Measurements from ENCODE around the gene NCAN. TPM values are rescaled to one million over a fixed set of nuclear protein-coding genes. Genes with fewer than 3 reads are reported as not detected.

Gene NCAN
- total RNA-seq, 3 donors from 2014 or later = not detected

GRCh38 chr19:19259741-19260140 is 48.0 kb downstream of the NCAN start:
- DNase-seq (ENCODE audit: low spot score in 2 of 2) = no peak
- intact Hi-C loops (cut with DNase I; ENCODE audit: low total_unique reads) = no loop called here
- Histone ChIP-seq H3K4me1 (no peaks in the 10 kb centered on the region), H3K4me3 (no peak overlapping the region), H3K9me3 (peaks cover 0 to 7% of the 10 kb centered on the region in 2 donors), H3K27me3 (peaks cover 3 to 34% of the 10 kb centered on the region in 2 donors), H3K27ac (no peak overlapping the region), H3K36me3 (no peaks in the 10 kb centered on the region)
- TF ChIP-seq CTCF (IDR thresholded peaks at IDR 0.05) (no peak), POLR2A (IDR thresholded peaks at IDR 0.05) (no peak), POLR2AphosphoS5 (IDR thresholded peaks at IDR 0.05) (no peak)

GRCh38 chr19:19260417-19261214 is 48.9 kb downstream of the NCAN start:
- intact Hi-C loops (cut with DNase I; ENCODE audit: low total_unique reads) = no loop called here
- Histone ChIP-seq H3K4me3 (peak overlapping the region in 2 of 3 donors; percentile 50 to 64), H3K4me1 (no peaks in the 10 kb centered on the region), H3K27me3 (peaks cover 3 to 32% of the 10 kb centered on the region in 2 donors), H3K27ac (no peak overlapping the region), H3K36me3 (no peaks in the 10 kb centered on the region), H3K9me3 (peaks cover 0 to 7% of the 10 kb centered on the region in 2 donors)
- DNase-seq (ENCODE audit: low spot score in 2 of 2) = no peak
- TF ChIP-seq POLR2A (IDR thresholded peaks at IDR 0.05) (no peak), POLR2AphosphoS5 (IDR thresholded peaks at IDR 0.05) (no peak)

- Histone ChIP-seq H3K27ac (no peak overlapping the region), H3K4me1 (no peaks in the 10 kb centered on the region), H3K4me3 (peak overlapping the region; percentile 7 to 64 (median 50)), H3K27me3 (peaks cover 3 to 30% of the 10 kb centered on the region in 2 donors), H3K9me3 (peaks cover 0 to 7% of the 10 kb centered on the region in 2 donors), H3K36me3 (no peaks in the 10 kb centered on the region)
- no peak for TF ChIP-seq POLR2AphosphoS5 (IDR thresholded peaks at IDR 0.05)
- no peak for TF ChIP-seq CTCF (IDR thresholded peaks at IDR 0.05)
- TF ChIP-seq POLR2A (IDR thresholded peaks at IDR 0.05) = no peak
- intact Hi-C loops (cut with DNase I; ENCODE audit: low total_unique reads) = no loop called here
- DNase-seq (ENCODE audit: low spot score in 2 of 2) = no peak
Measured at GRCh38 chr19:19261350-19262189, 49.8 kb downstream of the NCAN start.

- no peak for DNase-seq (ENCODE audit: low spot score in 2 of 2)
- TF ChIP-seq POLR2A (IDR thresholded peaks at IDR 0.05) = no peak
- TF ChIP-seq POLR2AphosphoS5 (IDR thresholded peaks at IDR 0.05) = no peak
- TF ChIP-seq CTCF (IDR thresholded peaks at IDR 0.05) = no peak
- intact Hi-C loops (cut with DNase I; ENCODE audit: low total_unique reads) = no loop called here
- H3K4me3 ChIP-seq = peak overlapping the region in 2 of 3 donors; percentile 50 to 64
- no peak overlapping the region for H3K27ac ChIP-seq
- H3K27me3 ChIP-seq = peaks cover 3 to 30% of the 10 kb centered on the region in 2 donors
- no peaks in the 10 kb centered on the region for H3K36me3 ChIP-seq
- H3K9me3 ChIP-seq = peaks cover 0 to 7% of the 10 kb centered on the region in 2 donors
- no peaks in the 10 kb centered on the region for H3K4me1 ChIP-seq
Measured at GRCh38 chr19:19262190-19263057, 50.7 kb downstream of the NCAN start.

GRCh38 chr19:19263886-19264487 is 52.2 kb downstream of the NCAN start:
- TF ChIP-seq POLR2AphosphoS5 (IDR thresholded peaks at IDR 0.05) (no peak), POLR2A (IDR thresholded peaks at IDR 0.05) (no peak), CTCF (IDR thresholded peaks at IDR 0.05) (no peak)
- no peak overlapping the region for H3K4me3 ChIP-seq
- no peak for DNase-seq (ENCODE audit: low spot score in 2 of 2)
- intact Hi-C loops (cut with DNase I; ENCODE audit: low total_unique reads) = no loop called here
- H3K4me1 ChIP-seq = no peaks in the 10 kb centered on the region
- H3K27me3 ChIP-seq = peaks cover 3 to 30% of the 10 kb centered on the region in 2 donors
- no peak overlapping the region for H3K27ac ChIP-seq
- H3K9me3 ChIP-seq = peaks cover 0 to 4% of the 10 kb centered on the region in 2 donors
- no peaks in the 10 kb centered on the region for H3K36me3 ChIP-seq
